HG02642 (cell line): ENCODE results near the gene ZAP70.

ENCODE experiments used
- ATAC-seq: cut with Tn5 transposase; IDR thresholded peaks from one replicate; pipeline ENCODE4 v1.9.1; 2021; ENCODE audit warnings: mild to moderate bottlenecking; ENCODE audit not compliant: unreplicated experiment, poor library complexity

Gene ZAP70

DNA sequence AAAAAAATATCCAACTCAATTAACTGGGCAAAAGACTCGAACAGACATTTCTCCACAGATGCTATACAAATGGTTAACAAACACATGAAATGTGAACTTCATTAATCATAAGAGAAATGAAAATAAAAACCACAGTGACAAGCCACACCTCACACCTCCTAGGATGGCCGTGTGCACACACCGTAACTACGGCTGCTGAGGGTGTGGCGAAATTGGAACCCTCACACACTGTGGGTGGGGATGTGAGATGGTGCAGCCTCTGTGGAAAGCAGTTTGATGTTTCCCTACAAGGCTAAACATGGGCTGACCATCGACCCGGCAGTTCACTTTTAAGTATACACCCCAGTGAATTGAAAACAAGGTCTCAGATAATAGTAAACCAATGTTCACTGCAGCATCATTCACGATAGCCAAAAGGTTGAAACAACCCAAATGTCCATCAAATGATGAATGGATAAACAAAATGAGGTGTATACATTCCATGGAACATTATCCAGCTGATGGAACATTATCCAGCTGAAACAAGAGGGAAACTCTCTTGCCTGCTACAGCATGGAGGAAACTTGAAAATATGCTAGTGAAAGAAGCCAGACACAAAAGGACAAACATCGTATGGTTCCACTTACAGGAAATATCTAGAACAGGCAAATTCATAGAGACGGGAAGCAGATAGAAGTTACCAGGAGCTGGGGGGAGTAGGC is 32.2 kb downstream of the ZAP70 start:
- ATAC-seq, result no peak

DNA sequence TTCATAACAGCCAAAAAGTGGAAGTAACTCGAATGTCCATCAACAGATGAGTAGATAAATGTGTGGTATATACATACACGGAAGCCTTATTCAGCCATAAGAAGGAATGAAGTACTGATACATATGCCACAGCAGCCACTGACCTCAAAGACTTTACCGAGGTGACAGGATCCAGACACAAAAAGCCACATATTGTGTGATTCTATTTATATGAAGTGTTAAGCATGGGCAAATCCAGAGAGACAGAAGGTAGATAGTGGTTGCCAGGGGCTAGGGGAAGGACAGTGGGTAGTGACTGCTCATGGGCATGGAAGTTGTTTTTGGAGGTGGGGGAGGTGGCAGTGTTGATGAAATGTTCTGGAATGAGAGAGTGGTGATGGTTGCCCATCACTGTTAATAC is 33.9 kb downstream of the ZAP70 start:
- ATAC-seq, result no peak

DNA sequence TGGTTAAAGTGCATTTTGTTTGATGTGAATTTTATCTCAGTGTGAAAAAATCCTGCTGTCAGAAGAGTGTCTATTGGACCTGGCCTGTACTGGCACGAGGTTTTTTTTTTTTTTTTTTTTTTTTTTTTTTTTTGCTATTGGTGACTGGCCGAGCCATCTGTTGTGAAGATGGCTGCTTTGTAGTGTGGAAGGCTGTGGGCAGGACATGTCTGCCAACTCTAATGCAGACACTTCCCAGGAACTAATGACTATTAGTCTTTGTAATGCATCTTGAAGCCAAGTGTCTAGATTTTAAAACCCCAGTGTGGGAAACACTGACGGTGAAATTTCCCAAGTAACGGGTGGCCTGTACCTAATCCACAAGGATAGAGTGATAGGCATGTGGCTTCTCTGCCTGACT is 34.3 kb downstream of the ZAP70 start:
- ATAC-seq, result no peak

DNA sequence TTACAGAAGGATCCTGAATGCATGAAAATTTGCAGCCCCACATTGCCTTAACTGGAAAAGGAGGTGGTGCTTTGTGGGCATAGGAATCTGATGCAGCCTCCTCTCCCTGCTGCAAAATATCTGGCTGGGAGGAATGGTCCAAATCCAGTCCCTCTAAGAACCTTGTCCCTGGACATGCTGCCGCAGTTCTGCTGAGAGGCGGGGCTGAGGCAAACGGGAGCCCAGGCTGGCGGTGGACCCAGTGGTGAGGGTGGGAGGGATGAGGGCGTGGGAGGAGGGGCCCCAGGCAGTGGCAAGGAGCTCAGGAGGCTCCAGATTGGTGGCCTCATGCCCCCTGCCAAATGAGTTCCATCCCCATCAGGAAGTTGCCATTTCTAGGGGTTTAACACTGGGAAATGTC is 36.2 kb downstream of the ZAP70 start:
- no peak for ATAC-seq

DNA sequence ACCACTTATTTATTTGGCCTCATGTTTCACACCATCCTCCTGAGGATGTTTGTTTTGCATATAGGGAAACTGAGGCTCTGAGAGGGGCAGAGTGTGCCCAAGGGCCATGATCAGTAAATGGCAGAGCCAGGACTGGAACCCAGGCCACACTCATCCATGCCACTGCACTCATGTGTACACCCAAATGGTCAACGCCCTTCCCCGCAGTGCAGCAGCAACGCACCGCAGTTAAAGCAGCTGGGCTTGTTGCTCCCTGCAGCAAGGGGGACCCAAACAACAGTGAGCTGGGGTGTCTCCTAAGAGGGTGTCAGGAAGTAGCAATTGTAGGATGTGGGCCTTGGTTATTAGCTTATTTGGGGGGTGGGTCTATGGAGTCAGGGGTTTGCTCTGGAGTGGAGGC is 36.6 kb downstream of the ZAP70 start:
- ATAC-seq, result no peak

DNA sequence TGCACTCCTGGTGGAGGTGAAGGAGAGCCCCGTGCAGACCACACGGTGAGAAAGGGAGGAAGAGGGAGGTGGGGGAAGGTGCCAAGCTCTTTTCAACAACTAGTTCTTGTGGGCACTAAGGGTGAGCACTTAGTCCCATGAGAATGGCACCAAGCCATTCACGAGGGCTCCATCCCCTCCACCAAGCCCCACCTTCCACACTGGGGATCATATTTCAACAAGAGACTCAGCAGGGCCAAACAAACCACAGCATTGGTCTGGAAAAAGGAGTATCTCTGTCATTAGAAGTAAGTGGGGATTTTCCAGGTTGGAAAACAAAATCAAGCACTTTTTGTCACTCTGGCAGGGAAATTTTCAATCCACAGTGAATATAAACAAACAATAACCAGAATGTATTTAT is 38.4 kb downstream of the ZAP70 start:
- no peak for ATAC-seq

DNA sequence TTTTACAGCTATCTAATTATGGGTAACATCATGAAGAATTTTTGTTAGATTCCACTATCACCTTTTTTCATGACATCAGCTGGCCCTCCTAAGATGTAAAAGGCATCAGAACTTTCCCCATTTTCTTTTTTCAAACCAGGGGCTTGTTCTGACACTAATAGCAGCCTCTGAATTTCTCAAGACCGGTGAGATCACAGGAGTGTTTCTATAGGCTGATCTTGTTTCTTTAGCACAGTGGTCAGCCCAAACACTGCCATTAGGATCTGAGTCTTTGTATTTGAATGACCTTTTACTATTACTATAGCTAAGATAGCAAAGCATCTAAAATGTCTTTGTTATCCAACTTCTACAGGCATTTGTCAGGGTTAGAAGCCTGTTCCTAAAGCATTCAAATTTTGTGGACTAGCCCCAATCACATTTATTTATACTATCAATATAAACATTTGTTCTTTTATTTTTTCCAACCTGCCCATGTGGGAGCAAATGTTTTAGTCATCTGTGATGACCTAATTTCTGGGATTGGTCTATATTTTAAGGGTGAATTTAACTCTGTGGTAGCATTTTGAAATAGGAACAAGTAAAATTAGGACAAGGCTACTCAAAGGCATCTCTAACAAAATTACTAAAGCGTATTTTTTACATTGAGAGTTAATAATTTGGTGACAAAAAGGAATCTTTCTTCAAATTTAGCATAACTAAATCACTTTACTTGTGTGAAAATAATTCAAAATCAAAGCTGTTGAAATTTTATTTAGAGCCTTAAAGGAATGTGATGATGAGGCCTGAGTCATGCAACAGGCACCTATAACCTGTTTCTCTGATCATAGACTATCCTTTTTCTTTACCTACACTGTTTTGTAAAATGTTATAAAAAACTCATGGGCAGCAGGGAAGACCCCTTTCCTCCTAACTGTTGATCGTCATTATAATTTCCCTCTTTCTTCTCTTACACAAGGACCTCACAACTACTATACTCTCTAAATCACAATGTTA is 39.3 kb downstream of the ZAP70 start:
- no peak for ATAC-seq

DNA sequence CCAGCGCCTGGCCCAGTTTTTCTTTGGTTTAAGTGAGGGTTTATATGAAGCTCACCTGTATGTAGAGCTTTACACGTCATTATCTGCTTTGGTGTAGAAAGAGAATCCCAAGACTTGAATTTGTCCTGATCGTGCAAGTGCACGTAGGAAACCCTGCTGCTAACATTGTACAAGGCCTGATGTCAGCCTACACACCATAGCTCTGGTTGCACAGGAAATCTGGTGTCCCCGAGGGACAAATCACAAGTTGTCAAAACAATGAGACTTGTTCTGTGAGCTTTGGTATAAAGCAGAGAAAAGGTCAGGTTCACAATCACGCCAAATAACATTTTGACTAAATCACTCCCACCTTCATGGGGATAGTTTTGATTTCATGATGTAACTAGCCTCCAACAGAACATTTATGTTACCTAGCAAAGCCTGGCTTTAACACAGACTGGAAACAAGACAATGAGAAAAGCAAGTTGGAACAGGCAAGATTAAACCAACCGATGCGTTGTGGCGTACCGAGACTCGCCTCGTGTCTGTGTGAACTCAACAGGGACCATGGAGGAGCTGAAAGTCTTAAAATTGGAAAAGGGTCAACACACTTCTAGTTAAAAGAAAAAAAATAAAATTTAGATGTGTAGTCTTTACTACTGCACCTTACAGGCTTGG is 41.4 kb downstream of the ZAP70 start:
- ATAC-seq, result no peak

DNA sequence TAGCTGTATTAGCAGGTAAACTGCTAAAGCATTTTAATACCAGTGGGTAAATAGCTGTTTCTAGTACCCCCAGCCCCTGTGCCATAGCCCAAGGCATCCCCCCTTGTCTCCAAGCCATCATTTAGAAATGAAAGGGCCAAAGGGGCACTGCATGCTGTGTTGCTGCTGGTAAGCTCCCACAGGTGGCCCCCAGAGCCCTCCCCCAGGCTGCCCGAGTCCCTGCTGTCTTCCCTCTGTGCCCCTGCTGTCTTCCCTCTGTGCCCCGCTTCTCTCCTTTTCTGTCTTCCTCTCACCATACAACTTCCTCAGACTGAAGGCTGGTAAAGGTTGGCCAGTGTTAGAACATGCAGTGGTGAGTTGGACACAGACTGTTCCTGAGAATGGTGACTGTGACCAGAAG is 42.1 kb downstream of the ZAP70 start:
- no peak for ATAC-seq

DNA sequence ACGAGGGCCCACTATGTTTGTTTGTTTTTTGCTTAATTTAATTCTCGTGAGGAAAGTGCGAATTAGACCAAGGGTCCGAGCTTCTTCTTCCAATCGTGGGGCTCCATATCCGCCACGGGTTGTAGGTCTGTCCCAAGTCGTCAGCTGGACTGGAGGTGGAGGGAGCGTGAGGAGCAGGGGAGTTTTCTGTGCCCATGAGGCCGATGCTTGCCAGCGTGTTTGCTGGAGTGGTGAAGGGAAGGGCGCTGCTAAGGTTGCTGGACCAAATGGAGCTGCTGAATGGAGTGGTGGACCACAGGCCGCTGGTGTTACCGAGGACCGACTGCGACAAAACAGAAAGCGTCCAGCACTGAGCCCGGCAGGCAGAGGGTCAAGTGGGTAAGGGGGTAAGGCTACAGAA is 43.7 kb downstream of the ZAP70 start:
- ATAC-seq, result no peak

DNA sequence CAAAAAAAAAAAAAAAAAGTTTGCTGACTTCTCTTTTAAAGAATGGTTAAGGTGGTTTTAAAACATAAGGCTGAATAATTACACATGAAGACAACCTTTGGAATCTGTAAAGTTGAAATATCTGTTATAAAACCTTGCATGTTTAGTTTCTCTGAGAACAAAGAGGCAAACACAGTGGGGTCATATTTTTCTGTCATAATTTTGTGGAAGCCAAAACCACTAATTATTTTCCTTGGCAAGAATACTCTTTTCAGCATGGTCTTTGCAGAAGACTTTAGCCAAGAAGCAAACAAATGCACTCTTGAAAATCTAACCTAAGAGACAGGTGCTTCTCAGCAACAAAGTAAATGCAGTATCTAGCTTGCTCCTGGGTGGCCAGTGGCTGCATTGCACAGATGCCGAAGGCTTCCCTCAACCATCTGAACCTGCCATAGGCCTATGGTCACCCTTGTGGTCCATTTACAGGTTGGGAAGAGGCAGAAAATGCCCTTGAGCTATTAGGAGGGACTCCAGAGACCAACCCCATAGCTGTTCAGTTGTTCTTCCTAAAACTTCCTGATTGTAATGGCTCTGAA is 44.8 kb downstream of the ZAP70 start:
- ATAC-seq, result no peak

DNA sequence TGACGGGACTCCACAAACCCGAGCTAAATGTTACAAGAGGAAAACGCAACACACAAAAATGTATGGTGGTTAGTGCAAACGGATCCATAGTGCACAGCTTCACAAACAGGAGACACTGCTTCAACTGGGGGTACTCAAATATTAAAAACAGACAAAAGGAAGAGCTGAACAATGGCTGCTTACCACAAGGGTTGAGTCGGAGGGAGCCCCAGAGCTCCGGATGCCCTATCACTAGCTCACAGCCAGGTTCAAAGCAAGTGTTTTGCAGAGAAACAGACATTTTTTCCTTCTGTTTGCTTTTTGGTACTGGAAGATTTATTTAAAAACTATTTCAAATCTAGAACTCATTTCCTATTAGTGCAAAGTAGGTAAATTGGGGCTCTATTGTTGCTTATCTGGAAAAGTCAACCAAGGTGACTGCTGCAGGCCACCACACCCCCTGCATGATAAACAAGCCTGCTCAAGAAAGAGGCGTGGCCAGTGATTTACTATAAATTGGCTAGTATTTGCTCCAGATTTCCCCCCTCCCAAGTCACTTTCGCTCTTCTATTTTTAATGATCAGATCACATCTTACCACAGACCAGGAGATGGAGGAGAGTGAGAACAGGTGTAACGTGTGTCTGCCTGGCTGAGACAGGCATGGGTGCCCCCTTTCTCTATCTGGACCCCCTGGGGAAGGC is 46.5 kb downstream of the ZAP70 start:
- ATAC-seq, result no peak

DNA sequence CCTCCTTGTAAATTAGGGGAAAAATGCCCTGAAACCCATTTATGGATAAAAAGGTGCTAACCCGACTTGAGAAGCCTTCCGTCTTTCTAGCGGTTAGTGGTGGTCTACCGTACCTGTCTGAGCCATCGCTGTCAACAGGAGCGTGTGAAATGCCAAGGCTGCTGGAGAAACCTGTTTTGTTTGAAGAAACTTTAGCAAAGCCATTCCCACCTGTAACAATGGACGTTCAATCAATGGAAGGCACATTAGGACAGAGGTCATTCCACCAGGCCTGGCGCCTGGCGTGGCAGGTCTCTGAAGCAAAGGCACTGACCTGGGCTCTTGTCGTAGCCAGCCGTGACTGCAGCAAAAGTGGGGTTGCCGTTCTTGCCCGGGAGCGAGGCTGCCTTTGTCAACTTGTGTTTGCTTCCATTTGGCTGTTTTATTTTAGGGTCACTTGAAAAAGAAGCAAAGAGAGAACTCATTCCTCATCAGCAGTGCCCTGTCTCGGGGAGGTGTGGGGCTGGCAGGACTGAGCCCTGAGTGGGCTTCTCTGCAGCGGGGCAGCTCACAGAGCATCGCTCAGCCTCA is 47.2 kb downstream of the ZAP70 start:
- ATAC-seq, result no peak

DNA sequence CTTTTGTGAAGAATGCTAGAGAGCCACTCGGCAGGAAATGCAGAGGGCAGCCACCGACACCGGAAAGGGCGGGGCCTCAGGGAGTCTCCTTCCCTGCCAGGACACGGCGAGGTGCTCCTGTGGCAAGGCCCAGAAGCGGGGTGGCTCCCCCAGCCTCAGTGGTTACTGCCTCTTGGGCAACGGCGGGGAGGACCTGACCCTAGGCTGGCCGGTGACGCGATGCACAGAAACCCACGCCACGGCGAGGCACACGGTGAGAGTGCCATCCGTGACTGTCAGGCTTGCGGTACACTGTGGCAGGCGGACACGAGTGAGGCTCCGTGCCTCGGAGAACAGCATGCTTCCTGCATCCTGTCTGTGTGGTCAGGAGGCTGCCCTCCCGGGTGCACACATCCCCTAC is 47.8 kb downstream of the ZAP70 start:
- ATAC-seq, result no peak

DNA sequence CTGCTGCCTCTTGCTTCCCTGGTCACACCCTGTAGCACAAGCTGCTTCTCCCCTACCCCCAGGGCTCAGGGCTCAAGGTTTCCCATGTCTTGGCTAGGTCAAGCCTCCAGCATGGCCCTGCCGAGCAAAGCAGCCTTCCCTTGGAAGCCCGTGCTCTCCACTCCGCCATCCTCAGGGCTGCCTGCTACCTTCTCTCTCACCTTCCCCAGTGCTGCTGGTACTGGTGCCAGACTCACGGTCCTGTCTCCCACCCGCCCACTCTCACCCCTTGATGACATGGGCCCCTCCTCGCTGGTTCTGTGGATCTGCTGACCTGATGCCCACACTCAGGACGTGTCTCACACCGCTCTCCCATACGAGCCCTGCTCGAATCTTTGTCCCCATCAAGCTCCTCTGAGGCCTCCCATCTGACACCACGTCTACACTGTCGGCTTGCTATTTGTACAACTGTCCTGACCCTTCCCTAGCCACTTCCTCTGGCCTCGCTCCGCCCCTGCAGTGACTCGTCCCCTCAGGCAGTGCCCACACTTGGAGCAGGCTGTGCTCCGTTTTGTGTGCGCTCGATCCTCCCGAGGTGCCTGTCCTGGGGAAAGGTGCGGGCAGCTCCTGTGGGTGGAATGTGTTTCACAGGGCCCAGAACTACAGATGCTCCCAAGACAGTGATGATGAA is 49.9 kb downstream of the ZAP70 start:
- ATAC-seq, result no peak

DNA sequence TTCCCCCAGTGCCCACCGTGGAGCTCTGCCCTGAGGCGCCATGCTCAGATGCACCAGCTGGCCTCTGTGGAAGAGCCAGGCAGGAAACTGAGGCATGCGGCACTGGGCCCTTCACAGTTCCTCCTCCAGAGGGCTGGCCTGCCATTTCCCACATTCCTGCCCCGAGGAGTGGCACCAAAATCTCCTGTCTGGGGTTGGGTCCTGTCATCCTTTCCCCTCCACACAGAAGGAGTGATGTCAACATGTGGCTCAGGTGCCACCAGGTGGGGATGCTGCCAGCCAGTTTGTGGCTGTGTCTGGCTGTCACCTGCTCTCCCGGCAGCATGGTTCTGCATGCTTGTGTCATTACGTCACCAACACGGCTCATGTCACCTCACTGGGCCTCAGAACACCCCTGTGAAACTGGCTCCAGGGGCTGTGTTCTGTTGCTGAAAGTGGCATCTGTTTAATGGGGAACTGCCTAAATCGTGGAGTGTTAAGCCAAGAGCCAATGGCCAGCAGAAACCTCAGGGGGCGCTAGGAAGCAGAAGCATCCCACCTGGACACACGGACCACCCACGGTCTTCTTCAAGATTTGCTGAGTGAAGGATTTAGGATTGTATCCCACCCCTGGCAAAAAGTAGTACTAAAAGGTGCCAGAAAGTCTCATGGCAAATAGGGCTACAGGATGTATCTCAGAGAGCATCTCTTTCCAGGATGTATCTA is 51.3 kb downstream of the ZAP70 start:
- ATAC-seq, result no peak

DNA sequence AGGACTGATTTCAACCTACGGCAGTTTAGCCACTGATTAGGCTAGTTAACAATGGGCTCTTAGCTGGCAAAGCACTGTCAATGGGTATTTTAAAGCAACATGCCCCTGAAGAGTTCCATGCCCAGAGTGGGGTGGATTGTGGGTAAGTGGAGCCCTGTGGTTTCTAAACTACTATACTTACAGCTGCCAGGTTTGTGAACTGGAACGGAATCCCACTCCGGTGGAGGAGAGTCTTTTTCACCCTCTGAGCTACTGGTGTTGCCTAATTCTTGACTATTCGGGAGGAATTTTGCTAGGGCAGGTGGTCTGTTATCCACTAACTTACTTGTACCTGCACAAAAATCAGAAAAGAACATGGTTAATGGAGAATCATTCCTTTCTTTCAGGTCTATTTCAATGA is 52.6 kb downstream of the ZAP70 start:
- no peak for ATAC-seq

DNA sequence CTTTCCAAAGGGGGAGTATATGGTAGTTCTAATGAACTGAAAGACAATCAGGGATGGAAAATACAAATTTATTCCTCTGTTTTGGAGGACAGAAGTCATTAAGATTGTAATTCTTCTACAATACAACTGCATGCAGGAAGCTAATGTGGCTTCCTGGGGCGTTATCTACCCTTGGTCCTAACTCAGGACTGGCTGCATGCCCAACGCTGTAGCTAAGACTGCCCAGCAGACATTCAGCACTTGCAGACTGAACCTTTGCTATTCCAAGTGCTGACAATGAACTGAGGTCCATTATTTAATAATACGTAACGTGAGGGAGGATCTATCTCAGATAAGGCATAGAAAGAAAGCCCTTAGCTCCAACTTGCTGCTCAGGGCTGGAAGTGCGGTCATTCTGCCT is 53.2 kb downstream of the ZAP70 start:
- ATAC-seq, result no peak

DNA sequence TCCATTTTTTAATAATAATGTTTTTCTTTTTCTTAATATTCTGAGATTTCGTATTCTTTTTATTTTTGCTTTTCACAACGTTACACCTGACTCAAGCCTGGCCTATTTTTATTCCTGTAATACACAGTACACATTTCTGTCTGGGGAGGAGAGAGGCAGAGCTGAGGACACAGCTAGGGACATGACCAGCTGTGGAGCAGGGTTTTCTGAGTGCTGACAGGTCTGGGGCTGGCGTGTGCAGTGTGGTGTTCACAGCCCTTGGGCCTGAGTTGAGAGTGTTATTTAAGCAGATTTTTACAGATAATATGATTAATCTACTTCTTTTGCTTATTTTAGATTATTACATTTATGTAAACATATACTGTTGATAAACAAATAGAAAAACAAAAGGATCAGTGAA is 55.9 kb downstream of the ZAP70 start:
- no peak for ATAC-seq
